Liver (tissue), 9 donors: ENCODE results near the gene FBXO39. TPM values are rescaled to one million over a fixed set of nuclear protein-coding genes. Genes with fewer than 3 reads are reported as not detected.

Experiments
- DNase-seq: peaks from one replicate; pipeline ENCODE4 v3.0.0-alpha.2; 2017; ENCODE audit warnings: low spot score
- H3K27ac ChIP-seq, 2 donors: one replicate each; pipeline ENCODE4 v1.7.0; 2013; ENCODE audit warnings: inconsistent platforms in 2 of 2, low read length in 2 of 2, control low read depth in 1 of 2, low read depth in 1 of 2, mild to moderate bottlenecking in 1 of 2
- H3K27me3 ChIP-seq, 4 donors: one replicate each; pipeline versions ENCODE4 v1.6.1 to v1.7.0; 2013; ENCODE audit warnings: low read length in 3 of 4, inconsistent platforms in 1 of 4, mild to moderate bottlenecking in 1 of 4, moderate library complexity in 1 of 4; ENCODE audit not compliant: control insufficient read depth in 4 of 4, insufficient read depth in 4 of 4
- H3K36me3 ChIP-seq, 4 donors: one replicate each; pipeline versions ENCODE4 v1.6.1 to v1.7.0; 2013; ENCODE audit warnings: low read length in 3 of 4, mild to moderate bottlenecking in 3 of 4, low read depth in 1 of 4, moderate library complexity in 1 of 4; ENCODE audit not compliant: control insufficient read depth in 4 of 4, insufficient read depth in 3 of 4
- H3K4me1 ChIP-seq, 4 donors: one replicate each; pipeline versions ENCODE4 v1.6.1 to v1.7.0; 2013; ENCODE audit warnings: low read length in 3 of 4, mild to moderate bottlenecking in 3 of 4, moderate library complexity in 1 of 4; ENCODE audit not compliant: control insufficient read depth in 4 of 4, insufficient read depth in 4 of 4
- H3K4me3 ChIP-seq, 3 donors: one replicate each; pipeline versions ENCODE4 v1.6.1 to v1.7.0; 2013; ENCODE audit warnings: low read length in 3 of 3, control low read depth in 1 of 3, low read depth in 1 of 3, mild to moderate bottlenecking in 1 of 3
- H3K9ac ChIP-seq, 2 donors: one replicate each; pipeline ENCODE4 v1.7.0; 2013; ENCODE audit warnings: low read length in 2 of 2, mild to moderate bottlenecking in 2 of 2, moderate library complexity in 2 of 2, control low read depth in 1 of 2, low read depth in 1 of 2
- H3K9me3 ChIP-seq, 4 donors: one replicate each; pipeline versions ENCODE4 v1.6.1 to v1.7.0; 2013; ENCODE audit warnings: low read length in 3 of 4; ENCODE audit not compliant: control insufficient read depth in 4 of 4
- CTCF ChIP-seq: fragments of 150-350 bp; IDR thresholded peaks from 2 replicates; pipeline ENCODE4 v1.5.1; 2017; ENCODE audit warnings: improper control_type of control experiment, low read depth, low read length; ENCODE audit not compliant: missing input control
- EGR1 ChIP-seq, 2 donors: IDR thresholded peaks; 2 replicates each; pipeline ENCODE4 v1.6.1; 2016 to 2018; ENCODE audit warnings: antibody characterized with exemption in 2 of 2, low read depth in 2 of 2
- FOXA1 ChIP-seq: IDR thresholded peaks from 2 replicates; pipeline ENCODE4 v1.6.1; 2016; ENCODE audit warnings: antibody characterized with exemption
- FOXA2 ChIP-seq: IDR thresholded peaks from 2 replicates; pipeline ENCODE4 v1.6.1; 2016; ENCODE audit warnings: antibody characterized with exemption
- GABPA ChIP-seq, 2 donors: IDR thresholded peaks in 1 of 2; conservative IDR thresholded peaks in 1 of 2; 2 replicates each; pipeline ENCODE4 v1.6.1; 2016; ENCODE audit warnings: antibody characterized with exemption in 2 of 2, mild to moderate bottlenecking in 1 of 2, moderate library complexity in 1 of 2
- HNF4A ChIP-seq, 2 donors: conservative IDR thresholded peaks; 2 replicates each; pipeline ENCODE4 v1.6.1; 2016; ENCODE audit warnings: antibody characterized with exemption in 2 of 2, mild to moderate bottlenecking in 2 of 2
- JUND ChIP-seq, 2 donors: IDR thresholded peaks; 2 replicates each; pipeline ENCODE4 v1.6.1; 2016; ENCODE audit warnings: antibody characterized with exemption in 2 of 2
- MAX ChIP-seq: IDR thresholded peaks from 2 replicates; pipeline ENCODE4 v1.6.1; 2016; ENCODE audit warnings: antibody characterized with exemption
- NR2F2 ChIP-seq: IDR thresholded peaks from 2 replicates; pipeline ENCODE4 v1.6.1; 2016; ENCODE audit warnings: antibody characterized with exemption
- RAD21 ChIP-seq, 2 donors: IDR thresholded peaks; 2 replicates each; pipeline ENCODE4 v1.6.1; 2016; ENCODE audit warnings: antibody characterized with exemption in 2 of 2, mild to moderate bottlenecking in 2 of 2
- REST ChIP-seq: IDR thresholded peaks from 2 replicates; pipeline ENCODE4 v1.6.1; 2016; ENCODE audit warnings: antibody characterized with exemption, mild to moderate bottlenecking
- RXRA ChIP-seq, 2 donors: IDR thresholded peaks; 2 replicates each; pipeline ENCODE4 v1.6.1; 2017 to 2018; ENCODE audit warnings: antibody characterized with exemption in 2 of 2, mild to moderate bottlenecking in 1 of 2
- SP1 ChIP-seq: IDR thresholded peaks from 2 replicates; pipeline ENCODE4 v1.6.1; 2018; ENCODE audit warnings: antibody characterized with exemption, mild to moderate bottlenecking
- YY1 ChIP-seq: IDR thresholded peaks from 2 replicates; pipeline ENCODE4 v1.6.1; 2016; ENCODE audit warnings: antibody characterized with exemption, mild to moderate bottlenecking
- ZBTB33 ChIP-seq: IDR thresholded peaks from 2 replicates; pipeline ENCODE4 v1.6.1; 2016; ENCODE audit warnings: antibody characterized with exemption
- WGBS: extraction: QIAGEN DNeasy Blood & Tissue Kit; methylation state at CpG from one replicate; pipeline ENCODE4 v1.1.7; 2013; 5-methylcytosine and 5-hydroxymethylcytosine counted together
- polyA plus RNA-seq, 2 donors: library from polyadenylated mRNA; stranded (reverse) in 1 of 2; unstranded in 1 of 2; fragments of 200-250 nt in 1 of 2; fragments of >200 nt in 1 of 2; fragmentation: Nextera tagmentation in 1 of 2; extraction: Ambion mirVana in 1 of 2; gene quantifications; one replicate each; pipeline versions ENCODE4 v1.2.1 to v1.2.3, GENCODE V29; 2013 to 2015
- total RNA-seq, 2 donors: library from RNA; depleted of rRNA; stranded (reverse); fragments of >200 nt; gene quantifications; one replicate each; pipeline ENCODE4 v1.2.3, GENCODE V29; 2014
- donor health status: healthy.
- donor health status: healthy.
- donor health status: healthy.
- donor health status: healthy.
- donor health status: healthy.

Gene FBXO39
- total and polyA plus RNA-seq, 4 donors = 0.05 to 0.67 (median 0.20) TPM

- no peaks in the 10 kb centered on the region for H3K27me3 ChIP-seq
- DNase-seq = no peak
- H3K9me3 ChIP-seq = no peaks in the 10 kb centered on the region
- peaks cover 11 to 49% (median 31%) of the 10 kb centered on the region in 4 donors for H3K4me1 ChIP-seq
- H3K27ac ChIP-seq = peak overlapping the region; percentile 87 to 96
- 16% methylated on average over 9 of the region's 9 CpGs for WGBS
- no peak for TF ChIP-seq CTCF
- no peak for TF ChIP-seq FOXA2
- TF ChIP-seq SP1 = peak; percentile 43
- TF ChIP-seq YY1 = peak; percentile 11
- TF ChIP-seq RAD21 (IDR thresholded peaks at IDR 0.05) = peak in 1 of 2 donors; percentile 19
- TF ChIP-seq NR2F2 = peak; percentile 69
- peaks cover 0 to 2% (median 0%) of the 10 kb centered on the region in 4 donors for H3K36me3 ChIP-seq
- peak overlapping the region in 1 of 2 donors; percentile 47 for H3K9ac ChIP-seq
- H3K4me3 ChIP-seq = no peak overlapping the region
These were observed 23.0 kb upstream of the FBXO39 start for GRCh38 chr17:6753006-6753445.

- peaks cover 0 to 5% (median 2%) of the 10 kb centered on the region in 4 donors for H3K36me3 ChIP-seq
- no peak overlapping the region for H3K9ac ChIP-seq
- WGBS = 77% methylated on average over 6 of the region's 6 CpGs
- peaks cover 11 to 49% (median 31%) of the 10 kb centered on the region in 4 donors for H3K4me1 ChIP-seq
- DNase-seq = no peak
- H3K27ac ChIP-seq = peak overlapping the region; percentile 87 to 96
- H3K27me3 ChIP-seq = no peaks in the 10 kb centered on the region
- no peak for TF ChIP-seq RAD21 (IDR thresholded peaks at IDR 0.05)
- no peak for TF ChIP-seq SP1
- peak; percentile 2 for TF ChIP-seq CTCF
- no peak overlapping the region for H3K4me3 ChIP-seq
- no peaks in the 10 kb centered on the region for H3K9me3 ChIP-seq
These were observed 22.5 kb upstream of the FBXO39 start for GRCh38 chr17:6753546-6753945.

- 80% methylated on average over 5 of the region's 5 CpGs for WGBS
- no peaks in the 10 kb centered on the region for H3K9me3 ChIP-seq
- H3K9ac ChIP-seq = peak overlapping the region; percentile 79 to 89
- no peaks in the 10 kb centered on the region for H3K27me3 ChIP-seq
- no peak for DNase-seq
- H3K36me3 ChIP-seq = peaks cover 0 to 17% (median 15%) of the 10 kb centered on the region in 4 donors
- peak overlapping the region; percentile 92 to 97 for H3K27ac ChIP-seq
- H3K4me3 ChIP-seq = peak overlapping the region; percentile 60 to 95 (median 88)
- peaks cover 11 to 47% (median 31%) of the 10 kb centered on the region in 4 donors for H3K4me1 ChIP-seq
- no peak for TF ChIP-seq YY1
- TF ChIP-seq ZBTB33 = no peak
- no peak for TF ChIP-seq GABPA (IDR thresholded peaks at IDR 0.05 in 1 of 2, conservative IDR thresholded peaks at IDR 0.05 in 1 of 2)
- TF ChIP-seq REST = no peak
- no peak for TF ChIP-seq MAX
- TF ChIP-seq NR2F2 = no peak
- no peak for TF ChIP-seq CTCF
- no peak for TF ChIP-seq HNF4A (conservative IDR thresholded peaks at IDR 0.05)
- TF ChIP-seq EGR1 (IDR thresholded peaks at IDR 0.05; ENCODE audit: low read depth in 2 of 2) = no peak
- TF ChIP-seq JUND (IDR thresholded peaks at IDR 0.05) = no peak
- TF ChIP-seq FOXA1 = no peak
- TF ChIP-seq RXRA (IDR thresholded peaks at IDR 0.05) = no peak
These were observed 20.7 kb upstream of the FBXO39 start for GRCh38 chr17:6755281-6755680.
